Stimulated activated CD8-positive, alpha-beta memory T cell treated with anti-CD3 and anti-CD28 coated beads, Interleukin-12 subunit alpha, Interleukin-12 subunit beta, amount 100 ng/mL, for 24 hours (primary cell): ENCODE measurements around the gene MRGPRD.
"Not testable (repeated sequence)": the region's sequence is repeated elsewhere in the genome, so short reads cannot be mapped to it uniquely, and the experiment has no call there.

Experiments used
- DNase-seq: peaks from one replicate; pipeline ENCODE4 v3.0.0-alpha.2; 2020; ENCODE audit errors: extremely low read depth

Gene MRGPRD

DNA sequence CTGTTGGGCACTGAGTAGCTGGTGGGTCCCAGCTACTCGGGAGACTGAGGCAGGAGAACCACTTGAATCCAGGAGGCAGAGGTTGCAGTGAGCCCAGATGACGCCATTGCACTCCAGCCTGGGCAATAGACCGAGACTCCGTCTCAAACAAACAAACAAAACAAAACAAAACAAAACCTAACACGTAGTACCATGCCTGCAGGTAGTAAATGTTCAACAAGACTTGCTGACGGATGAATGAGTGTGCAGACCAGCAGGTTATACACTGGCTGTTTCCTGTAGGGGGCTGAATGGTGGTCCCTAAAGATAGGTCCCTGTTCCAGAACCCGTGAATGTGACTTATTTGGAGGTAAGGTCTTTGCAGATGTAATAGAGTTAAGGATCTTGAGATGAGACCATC, 12.8 kb upstream of the MRGPRD start:
- no peak for DNase-seq

DNA sequence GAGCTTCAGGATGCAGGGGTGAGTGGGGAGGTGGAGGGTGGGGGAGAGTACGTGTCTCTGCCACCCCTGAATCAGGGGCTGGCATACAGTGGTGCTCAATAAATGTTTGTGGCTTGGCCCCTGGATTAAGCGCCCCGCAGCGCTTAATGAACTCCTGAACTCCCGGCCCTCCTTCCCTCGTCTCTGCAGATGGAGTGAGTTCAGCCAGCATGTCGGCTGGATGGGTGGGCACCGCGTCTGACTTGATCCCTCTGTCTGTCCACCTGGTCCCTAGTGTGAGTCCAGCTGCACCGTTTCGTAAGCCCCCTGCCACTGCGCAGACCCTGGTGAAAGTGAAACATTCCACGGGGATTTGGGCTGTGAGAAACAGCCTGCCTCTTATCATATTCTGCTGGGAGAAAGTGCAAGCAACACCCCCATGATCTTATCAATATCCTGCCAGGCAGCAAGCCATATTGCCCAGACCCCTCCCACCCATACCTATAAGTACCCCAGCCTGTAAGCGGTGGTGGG, 12.0 kb upstream of the MRGPRD start:
- DNase-seq = no peak

DNA sequence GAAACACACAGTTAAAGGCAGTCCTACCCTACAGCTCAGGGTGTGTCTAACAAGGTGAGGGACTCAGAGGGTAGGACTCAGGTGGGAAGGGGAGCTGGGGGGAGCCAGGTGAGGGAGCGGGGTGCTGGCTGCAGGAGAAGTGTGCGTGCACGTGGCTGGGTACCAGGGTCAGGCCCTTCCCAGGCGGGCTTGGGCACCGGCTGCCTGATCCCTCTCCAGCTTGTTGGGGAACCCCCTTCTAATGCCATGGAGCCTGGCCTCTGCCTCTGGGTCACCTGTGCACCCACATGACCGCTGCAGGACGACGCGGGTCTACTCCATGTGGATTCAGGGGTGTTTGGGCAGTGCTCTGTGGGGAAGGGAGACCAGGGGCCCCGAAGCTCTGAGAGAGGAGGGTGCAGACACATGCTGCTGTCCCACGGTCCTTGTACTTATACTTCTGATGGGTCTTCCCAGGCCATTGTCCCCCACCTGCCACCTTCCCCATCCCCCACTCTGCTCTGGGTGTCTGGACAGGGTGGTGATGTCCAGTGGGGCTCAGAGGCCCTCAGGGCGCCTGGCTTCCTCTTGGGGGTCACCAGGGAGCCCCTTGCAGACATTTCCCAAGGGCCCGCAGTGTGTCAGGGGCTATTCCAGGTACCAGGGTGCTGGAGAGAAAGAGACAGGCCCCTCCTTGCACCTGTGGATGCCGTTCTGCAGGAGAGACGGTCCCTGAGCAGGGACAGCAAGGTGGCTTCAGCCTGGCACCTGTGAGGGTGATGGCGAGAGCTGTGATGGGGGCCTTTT, 10.4 kb upstream of the MRGPRD start:
- no peak for DNase-seq

DNA sequence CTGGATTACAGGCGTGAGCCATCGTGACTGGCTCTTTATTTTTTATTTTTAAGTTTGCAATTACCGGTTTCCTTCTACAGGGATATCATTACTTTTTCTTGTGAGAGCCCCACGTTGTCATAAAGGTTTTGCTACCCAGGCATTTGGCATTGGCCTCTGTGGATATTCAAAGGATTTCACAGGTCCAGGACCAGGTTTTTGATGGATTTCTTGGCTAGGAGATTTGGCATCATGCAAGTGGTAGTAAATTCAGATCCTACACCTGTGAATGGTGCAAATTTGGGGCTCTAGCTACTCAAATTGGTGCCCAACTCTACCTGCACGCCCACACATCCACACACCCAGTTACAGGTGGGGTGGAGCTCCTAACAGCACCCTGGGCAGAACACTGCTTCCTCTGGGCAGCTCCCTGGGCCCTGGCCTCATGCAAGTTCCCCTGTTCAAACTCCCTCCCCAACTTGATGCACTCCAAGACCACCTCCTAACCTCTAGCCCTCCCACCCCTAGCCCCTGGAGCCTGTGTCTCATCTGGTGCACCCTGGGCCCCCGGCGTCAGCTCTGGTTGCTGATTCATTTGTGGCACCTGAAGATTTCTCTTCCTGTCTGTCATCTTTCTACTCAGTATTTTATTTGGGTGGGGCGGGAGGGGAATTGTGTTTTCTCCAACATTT, 9.3 kb upstream of the MRGPRD start:
- DNase-seq = no peak

DNA sequence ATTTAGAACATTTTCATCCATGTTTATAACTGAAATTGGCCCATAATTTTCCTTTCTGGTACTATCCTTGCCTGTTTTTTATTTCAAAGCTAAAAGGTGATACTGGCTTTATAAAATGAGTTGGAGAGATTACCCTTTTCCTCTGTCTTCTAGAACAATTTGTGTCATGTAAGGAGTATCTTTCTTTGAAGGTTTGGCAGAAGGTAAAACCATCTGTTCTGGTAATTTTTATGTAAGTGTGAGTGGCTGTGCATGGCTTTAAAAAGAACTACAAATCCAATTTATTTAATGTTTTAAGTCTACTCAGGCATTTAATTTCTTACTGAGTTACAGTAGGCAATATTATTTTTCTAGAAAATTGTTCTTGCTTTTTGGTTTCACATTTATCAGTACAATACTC, 7.7 kb upstream of the MRGPRD start:
- DNase-seq = no peak

DNA sequence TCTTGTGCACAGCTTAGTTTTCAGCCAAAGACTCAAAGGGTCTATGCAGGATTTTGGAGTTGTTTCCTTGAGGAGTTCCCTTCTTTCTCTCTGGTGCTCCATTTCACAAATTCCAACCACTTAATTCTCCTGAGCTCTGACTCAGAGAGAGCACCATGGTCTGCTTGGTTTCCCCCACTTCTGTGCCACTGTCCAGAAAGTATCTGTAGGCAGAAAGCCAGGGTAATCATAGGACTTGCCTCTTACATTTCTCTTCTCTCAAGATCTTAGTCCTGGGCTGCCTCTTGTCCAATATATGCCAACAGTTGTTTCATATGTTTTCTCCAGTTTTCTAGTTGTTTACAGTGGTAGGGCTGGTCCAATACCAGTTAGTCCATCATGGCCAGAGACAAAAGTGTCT, 6.4 kb upstream of the MRGPRD start:
- DNase-seq = no peak

DNA sequence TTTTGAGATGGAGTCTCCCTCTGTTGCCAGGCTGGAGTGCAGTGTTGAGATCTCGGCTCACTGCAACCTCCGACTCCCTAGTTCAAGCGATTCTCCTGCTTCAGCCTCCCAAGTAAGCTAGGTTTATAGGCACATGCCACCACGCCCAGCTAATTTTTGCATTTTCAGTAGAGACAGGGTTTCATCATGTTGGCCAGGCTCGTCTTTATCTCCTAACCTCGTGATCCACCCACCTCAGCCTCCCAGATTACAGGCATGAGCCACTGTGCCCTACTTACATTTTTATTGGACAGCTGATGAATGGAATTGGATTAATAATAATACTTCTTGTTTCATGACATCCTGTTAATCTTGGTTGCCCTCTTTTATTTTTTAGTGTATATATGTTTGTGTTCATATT, 3.0 kb upstream of the MRGPRD start:
- no peak for DNase-seq

DNA sequence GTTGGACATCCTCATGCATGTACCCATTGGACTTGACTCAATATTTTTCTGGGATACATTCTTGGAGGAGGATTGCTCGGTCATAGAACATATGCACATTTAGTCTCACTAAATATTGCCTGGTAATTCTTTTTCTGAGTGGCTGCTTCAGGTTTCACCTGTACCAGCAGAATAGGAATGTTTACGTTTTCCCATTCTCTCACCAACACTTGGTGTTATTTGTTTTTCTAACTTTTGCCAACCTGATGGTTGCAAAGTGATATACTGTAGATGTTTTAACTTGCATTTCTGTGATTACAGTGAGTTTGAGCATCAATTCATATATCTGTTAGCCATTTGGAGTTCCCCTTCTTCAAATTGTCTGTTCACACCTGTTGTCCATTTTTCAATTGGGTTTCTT, 1.3 kb upstream of the MRGPRD start:
- no peak for DNase-seq

DNA sequence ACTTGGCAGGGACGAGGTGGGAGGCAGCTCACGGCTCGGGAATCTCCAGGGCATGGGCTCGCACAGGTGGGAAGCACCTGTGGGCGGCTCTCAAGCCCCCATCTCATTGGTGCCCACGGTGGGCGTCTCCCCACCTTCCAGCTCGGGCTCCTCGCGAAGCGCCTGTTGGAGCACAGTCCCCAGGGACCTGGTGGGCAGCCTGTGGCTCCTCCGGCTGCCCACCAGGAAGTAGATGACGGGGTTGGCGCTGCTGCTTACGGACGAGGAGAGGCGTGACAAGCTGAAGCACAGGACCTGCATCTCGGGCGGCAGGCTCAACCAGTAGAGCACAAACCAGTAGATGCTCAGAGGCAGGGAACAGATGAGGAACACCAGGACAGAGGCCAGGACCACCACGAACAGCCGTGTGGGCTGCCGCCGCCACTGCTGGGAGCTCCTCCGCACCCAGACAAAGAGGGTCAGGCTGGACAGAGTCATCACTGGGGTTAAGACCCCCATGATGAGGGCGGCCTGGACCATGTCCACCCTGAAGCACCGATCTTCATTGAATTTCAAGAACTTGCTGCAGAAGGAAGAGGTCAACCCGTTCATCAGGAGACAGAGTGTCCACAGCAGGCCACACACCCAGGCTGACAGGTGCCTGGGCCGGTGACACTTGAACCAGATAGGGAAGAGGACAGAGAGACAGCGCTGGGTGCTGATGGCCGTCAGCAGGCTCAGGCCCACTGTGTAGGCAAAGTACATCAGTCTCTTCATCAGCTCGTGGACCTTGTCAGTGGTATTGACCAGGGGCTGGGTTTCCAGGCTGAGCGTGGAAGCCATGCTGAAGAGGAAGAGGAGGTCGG, 633 bp downstream of the MRGPRD start:
- DNase-seq = no peak

DNA sequence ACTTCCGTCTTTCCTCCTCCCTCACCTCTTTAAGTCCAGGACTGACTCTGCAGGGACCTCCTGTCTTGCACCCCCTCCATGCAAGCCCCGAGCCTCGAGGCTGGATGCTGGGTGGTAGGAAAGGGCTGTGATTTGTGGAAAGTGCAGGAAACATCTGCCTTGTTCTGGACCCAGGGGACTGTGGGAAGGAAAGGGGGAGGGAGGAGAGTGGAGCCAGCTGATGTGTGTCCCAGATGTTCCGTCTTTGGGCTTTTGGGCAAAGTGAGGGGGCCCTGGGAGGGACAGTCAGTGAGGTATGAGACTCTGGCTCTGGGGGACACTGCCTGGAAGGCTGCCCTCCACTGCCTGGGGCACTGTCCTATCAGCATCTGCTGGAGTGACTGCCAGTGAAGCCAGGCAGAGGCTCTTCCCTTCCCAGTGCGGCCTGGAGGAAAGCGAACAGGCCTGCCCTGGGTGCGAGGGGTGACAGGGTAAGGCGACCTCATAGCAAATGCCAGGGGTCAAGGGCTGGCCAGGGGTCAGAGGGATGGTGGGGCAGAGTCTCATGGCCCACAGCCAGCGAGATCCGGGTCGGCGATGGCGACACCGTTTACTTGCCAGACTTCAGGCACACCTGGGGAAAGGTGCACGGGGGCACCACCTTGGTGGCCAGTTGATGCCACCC, 1.7 kb downstream of the MRGPRD start:
- no peak for DNase-seq

DNA sequence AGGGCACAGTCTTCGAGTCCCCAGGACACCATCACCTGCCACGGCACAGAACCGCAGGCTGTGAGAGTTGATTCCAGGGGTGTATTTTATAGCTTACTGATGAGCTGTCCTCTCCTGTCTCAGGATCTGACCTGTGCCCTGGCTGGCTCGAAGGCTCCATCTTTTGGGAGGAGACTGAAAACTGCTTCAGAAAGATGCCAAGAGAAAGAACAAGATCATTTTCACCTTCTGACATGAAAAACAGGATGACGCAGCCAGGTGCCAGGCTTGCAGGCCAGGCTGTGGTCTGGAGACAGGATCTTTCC, 2.2 kb downstream of the MRGPRD start:
- DNase-seq = no peak

DNA sequence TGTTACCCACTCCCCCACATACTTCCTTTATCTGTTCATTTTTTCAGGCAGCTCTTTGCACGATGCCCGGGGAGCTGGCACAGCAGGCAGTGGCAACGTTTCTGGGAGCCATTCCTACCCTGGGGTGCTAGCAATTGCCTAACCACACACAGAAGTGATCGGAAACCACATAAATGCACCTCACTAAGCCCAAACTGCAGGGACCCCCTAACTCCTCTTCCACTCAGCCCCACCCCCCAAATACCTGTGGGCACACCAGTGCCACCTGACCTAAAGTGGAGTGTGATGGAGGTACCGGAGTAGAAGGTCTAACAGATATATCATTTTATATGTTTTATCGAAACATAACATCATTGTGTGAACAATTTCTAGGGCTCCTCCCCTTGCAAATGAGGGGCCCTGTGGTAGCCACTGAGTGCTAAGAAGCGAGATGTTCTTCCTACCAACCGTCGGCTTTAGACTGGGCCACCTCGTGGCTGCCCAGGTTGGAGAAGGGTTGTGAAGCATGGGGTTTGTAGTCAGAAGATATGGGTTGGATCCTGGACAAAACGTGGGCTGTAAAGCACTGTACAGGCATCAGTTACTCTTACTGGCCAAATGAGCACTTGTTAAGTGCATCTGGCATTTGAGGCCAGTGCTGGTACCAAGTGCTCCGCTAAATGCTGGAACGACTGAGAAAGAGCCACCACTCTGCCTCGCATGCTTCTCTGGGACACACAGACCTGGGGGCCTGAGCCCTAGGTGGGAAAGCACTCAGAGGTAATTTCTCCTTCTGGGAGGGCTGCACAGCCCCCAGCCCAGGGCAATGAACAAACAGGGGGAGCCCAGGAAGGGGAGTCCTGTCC, 2.8 kb downstream of the MRGPRD start:
- DNase-seq = no peak

DNA sequence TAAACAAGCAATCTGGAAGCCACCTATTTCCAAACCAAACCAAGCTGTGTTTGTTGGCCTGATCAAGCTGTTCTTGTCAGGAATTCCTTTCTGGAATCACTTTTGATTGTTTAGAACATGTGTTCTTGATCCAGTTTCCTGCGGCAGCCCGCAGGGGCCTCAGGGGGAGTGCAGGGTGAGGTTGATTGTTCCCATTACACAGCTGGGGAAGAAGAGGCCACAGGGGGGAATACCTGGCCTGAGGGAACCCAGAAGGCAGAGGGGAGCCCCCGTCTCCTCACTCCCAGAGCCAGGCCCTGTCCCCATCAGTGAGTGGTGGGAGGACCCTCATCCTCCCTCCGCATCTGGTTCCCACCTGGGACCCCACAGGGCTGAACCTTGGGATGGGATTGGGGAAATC, 4.2 kb downstream of the MRGPRD start:
- DNase-seq = no peak

DNA sequence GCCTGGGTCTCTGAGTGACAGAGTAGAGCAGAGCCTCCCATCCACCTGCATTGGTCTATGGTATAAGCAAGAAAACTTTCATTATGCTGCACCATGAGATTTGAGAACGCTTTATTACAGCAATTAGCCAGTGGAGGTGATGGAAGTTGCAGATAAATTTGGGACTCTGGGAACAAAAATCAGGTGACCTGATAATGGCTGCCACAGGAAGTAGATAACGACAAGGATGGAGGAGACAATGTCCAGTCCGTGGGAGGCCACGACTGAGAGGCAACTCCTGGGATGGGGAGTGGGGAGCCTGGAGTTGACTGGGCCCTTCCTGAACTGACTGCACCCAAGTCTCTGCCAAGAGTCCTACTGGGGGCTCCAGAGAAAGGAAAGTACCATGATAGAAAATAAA, 4.7 kb downstream of the MRGPRD start:
- no peak for DNase-seq

DNA sequence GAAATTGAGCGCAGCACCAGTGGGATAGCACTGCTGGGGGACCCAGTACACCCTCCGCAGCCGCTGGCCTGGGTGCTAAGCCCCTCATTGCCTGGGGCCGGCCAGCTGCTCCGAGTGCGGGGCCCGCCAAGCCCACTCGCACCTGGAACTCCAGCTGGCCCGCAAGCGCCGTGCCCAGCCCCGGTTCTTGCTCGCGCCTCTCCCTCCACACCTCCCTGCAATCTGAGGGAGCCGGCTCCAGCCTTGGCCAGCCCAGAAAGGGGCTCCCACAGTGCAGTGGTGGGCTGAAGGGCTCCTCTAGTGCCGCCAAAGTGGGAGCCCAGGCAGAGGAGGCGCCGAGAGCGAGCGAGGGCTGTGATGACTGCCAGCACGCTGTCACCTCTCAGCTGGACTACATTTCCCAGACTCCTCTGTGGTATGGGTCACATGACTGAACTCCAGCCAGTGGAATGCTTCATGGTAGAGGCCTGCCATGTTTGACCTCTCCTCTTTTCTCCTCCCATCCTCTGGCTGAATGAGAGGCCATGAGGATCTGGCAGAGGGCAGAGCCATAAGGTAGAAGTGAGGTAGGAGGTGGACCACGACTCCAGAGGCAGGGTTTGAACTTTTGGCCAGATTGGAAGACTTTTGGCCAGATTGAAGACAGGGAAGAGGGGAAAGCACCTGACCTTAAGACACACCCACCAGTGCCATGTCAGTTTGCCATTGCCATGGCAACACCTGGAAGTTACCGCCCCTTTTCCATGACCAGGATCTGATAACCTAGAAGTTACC, 6.2 kb downstream of the MRGPRD start:
- DNase-seq = no peak

DNA sequence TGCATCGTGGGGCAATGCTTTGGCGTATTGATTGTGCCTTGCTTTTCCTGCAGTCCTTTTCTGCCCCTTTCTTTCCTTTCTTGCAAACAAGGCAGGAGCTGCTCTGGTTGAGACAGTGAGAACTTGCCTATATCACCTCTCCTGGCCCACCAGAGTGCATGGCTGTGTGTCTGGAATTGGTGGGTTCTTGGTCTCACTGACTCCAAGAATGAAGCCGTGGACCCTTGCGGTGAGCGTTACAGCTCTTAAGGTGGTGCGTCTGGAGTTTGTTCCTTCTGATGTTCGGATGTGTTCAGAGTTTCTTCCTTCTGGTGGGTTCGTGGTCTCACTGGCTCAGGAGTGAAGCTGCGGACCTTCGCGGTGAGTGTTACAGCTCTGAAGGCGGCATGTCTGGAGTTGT, 7.1 kb downstream of the MRGPRD start:
- not testable (repeated sequence) for DNase-seq

DNA sequence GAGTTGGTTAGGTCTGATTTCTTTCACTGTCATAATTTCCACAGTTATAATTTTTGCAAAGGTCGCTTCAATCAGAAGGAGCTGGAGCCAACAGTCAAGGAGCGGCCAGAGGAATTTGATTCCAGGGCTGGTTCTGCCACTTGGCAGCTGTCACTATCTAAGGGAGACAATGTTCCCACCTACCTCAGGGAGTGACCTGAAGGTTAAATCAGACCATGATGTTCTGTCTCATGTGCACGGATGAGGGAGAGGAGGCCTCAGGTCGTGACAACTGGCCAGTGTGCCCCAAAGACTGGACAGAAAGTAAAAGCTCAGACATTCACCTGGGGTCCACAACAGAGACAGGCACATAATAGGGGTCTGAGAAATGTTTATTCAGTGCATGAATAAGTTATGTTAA, 7.6 kb downstream of the MRGPRD start:
- DNase-seq = no peak

DNA sequence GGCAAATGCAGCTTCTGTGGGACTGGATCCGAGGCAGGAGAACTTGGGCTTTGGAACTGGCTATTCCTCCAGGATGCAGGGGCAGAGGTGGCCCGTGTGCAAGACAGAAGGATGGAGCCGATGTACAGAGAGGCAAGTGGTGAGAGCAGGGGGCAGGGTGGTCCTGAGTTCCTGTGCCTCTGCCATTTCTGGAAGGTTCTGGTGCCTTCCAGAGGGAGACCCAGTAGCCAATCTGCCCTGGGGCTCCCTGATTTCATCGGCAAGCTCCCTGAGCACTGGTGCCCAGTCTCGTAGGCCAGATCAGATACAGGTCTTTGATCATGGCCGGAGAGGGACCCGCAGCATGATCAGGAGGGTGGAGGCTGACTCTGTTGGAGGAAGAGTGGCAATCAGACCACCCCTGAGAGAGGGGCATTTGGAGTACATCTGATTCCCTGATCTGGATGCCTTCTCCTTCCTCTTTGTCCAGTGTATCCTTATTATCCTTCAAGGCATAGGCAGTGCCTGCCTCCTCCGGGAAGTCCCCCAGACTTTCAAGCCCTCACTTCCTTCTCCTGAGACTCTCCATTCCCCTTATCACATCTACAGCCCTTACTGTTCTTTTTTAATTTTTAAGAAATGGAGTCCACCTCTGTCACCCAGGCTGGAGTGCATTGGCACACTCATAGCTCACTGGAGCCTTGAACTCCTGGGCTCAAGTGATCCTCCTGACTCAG, 9.7 kb downstream of the MRGPRD start:
- DNase-seq = no peak

DNA sequence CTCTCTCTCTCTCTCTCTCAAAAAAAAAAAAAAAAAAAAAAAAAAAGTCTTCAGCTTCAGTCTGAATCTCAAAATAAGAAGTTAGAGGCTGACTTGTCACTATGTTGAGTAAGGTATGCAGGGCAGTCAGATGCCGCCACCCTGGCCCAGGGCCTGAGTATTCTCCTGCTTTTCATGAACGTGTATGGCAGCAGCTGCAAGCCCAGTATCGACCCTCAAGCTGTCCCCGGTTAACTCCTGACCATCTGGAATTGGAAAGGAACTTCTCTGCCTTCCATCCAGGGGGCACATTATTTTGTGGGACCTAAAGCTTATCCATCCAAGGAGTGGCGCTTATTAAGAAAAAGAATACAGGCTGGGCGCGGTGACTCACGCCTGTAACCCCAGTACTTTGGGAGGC, 11.4 kb downstream of the MRGPRD start:
- no peak for DNase-seq
